HG02759 (cell line): Measurements from ENCODE around the gene IFITM1.
"Not testable (repeated sequence)": the region's sequence is repeated elsewhere in the genome, so short reads cannot be mapped to it uniquely, and the experiment has no call there.

Experiments used
- ATAC-seq: cut with Tn5 transposase; IDR thresholded peaks from one replicate; pipeline ENCODE4 v1.9.1; 2021; ENCODE audit warnings: mild to moderate bottlenecking, moderate library complexity; ENCODE audit not compliant: unreplicated experiment

The IFITM1 gene

DNA sequence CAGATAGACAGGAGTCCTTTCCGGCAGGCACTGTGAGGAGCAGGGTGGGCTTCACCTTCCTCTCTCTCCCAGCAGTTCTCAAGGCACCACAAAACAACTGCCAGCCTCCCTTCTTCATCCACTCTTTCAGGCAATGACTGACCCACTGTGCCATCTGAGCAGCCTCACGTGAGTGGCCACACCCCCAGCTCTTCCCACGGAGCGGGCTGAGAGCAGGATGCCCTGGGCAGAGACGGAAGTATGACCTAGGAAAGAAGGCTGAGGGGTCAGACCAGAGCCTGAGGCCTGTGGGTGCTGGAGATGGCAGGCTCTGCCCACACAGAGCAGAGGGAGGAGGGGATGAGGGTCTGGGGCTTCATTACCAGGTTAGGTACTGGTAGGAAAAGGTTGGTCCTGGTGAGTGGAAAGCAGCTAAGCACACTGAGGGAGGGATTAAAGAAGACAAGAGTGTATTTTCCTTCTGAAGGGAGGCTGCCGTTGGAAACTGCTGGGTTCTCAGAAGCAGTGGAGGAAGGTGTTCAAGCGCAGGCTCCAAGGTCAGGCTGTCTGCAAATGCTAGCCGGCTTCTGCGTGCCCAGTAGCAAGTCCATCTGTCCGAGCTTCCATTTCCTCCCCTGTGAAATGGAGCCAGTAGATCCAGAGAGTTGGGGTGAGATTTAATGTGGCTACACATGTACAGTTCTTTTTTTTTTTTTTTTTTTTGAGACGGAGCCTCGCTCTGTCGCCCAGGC is 31.0 kb upstream of the IFITM1 start:
- no peak for ATAC-seq

GRCh38 chr11:283405-284104 is 30.3 kb upstream of the IFITM1 start:
- no peak for ATAC-seq

- ATAC-seq, result no peak
Observed at GRCh38 chr11:284105-285020, 29.5 kb upstream of the IFITM1 start.

GRCh38 chr11:285021-285893 is 28.6 kb upstream of the IFITM1 start:
- ATAC-seq, result no peak

GRCh38 chr11:285894-286220 is 28.0 kb upstream of the IFITM1 start:
- no peak for ATAC-seq

DNA sequence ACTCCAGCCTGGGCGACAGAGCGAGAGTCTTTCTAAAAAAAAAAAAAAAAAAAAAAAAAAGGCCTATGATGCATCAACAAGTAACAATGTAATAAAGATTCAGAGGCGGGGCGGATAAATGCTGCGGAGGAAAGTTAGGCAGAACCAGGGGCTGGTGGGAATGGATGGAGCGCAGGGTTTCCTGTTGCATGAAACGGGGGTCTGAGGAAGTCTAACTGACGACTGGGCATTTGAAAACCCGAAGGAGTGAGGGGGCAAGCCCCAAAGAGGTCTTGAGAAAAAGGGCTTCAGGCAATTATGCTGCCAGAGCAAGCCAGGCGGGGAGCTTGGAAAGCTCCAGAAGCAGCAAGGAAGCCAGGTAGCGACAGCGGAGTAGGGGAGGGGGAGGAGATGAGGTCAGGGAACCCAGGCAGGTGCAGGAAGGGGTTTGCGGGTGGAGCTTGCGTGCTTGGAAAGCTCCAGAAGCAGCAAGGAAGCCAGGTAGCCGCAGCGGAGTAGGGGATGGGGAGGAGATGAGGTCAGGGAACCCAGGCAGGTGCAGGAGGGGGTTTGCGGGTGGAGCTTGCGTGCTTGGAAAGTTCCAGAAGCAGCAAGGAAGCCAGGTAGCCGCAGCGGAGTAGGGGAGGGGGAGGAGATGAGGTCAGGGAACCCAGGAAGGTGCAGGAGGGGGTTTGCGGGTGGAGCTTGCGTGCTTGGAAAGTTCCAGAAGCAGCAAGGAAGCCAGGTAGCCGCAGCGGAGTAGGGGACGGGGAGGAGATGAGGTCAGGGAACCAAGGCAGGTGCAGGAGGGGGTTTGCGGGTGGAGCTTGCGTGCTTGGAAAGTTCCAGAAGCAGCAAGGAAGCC is 26.6 kb upstream of the IFITM1 start:
- not testable (repeated sequence) for ATAC-seq

DNA sequence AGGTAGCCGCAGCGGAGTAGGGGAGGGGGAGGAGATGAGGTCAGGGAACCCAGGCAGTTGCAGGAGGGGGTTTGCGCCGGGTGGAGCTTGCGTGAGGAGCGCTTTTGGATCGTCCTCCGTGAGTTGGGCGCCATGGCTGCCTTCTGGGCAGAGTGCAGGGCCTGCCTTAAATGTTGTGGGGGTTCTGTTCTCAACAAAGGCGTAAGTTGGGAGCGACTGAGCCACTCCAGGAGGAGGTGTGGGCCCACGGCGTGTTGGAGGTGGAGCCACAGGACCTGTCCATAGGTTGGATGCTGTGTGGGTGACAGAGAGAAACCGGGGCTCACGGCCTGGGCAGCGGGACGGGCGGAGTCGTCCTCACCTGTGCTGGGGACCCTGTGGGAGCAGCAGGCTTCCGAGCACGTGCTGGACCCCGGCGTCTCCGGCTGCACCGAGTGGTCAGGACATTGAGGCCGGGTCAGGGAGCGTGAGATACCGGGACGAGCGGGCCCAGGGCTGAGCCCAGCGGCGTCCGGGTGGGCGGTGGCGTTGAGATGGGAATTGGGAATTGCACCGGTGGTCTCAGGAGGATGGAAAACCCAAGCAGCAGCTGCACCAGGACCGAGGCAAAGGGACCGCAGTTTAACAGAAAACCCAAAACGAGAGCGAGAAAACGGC is 25.9 kb upstream of the IFITM1 start:
- ATAC-seq, result no peak

- ATAC-seq, result peak; percentile 76
Observed at GRCh38 chr11:288478-289397, 25.1 kb upstream of the IFITM1 start, which contains the start of gene PGGHG. Gene PGGHG (plus strand): TSS chr11:289126. CDS start chr11:289817, 691 bp downstream.

- no peak for ATAC-seq
Observed at GRCh38 chr11:289398-289711, 24.5 kb upstream of the IFITM1 start.

GRCh38 chr11:289712-290620 is 23.9 kb upstream of the IFITM1 start:
- ATAC-seq, result no peak

- ATAC-seq, result no peak
Observed at GRCh38 chr11:290621-291231, 23.1 kb upstream of the IFITM1 start.

GRCh38 chr11:291281-292210 is 22.3 kb upstream of the IFITM1 start:
- ATAC-seq, result no peak

- ATAC-seq, result no peak
Observed at GRCh38 chr11:292211-293121, 21.4 kb upstream of the IFITM1 start.

DNA sequence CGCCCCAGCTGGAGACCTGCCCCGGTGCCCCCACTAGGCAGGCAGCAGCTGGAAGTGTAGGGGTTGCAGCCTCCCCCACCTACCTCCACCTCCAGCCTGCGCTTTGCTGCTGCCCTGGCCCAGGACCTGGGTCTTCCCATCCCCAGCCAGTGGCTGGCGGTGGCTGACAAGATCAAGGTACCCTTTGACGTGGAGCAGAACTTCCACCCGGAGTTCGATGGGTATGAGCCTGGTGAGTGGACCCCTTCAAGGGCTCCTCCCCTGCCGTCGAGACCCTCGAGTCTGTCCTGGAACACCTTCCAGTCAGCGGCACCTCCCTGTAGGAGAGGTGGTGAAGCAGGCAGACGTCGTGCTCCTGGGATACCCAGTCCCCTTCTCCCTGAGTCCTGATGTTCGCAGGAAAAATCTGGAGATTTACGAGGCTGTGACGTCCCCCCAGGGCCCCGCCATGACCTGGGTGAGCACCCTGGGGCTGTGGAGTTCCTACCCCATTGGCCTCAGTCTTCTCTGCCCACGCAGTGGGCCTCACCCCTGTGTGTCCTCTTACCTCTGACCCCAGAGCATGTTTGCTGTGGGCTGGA is 20.5 kb upstream of the IFITM1 start:
- ATAC-seq, result no peak
